SW 1271 (cell line): ENCODE data around the gene TCF7L1.
A peak's percentile ranks its signal among the peaks of the same experiment; 100 is the strongest.
"Not testable (repeated sequence)": the region's sequence is repeated elsewhere in the genome, so short reads cannot be mapped to it uniquely, and the experiment has no call there.

Source experiments
- DNase-seq, 2 experiments: peaks; one replicate each; lab custom pipeline; 2025; lab: John Stamatoyannopoulos, UW

The TCF7L1 gene

GRCh38 chr2:85326406-85327159, 193.4 kb downstream of the TCF7L1 start:
- DNase-seq, result no peak

DNA sequence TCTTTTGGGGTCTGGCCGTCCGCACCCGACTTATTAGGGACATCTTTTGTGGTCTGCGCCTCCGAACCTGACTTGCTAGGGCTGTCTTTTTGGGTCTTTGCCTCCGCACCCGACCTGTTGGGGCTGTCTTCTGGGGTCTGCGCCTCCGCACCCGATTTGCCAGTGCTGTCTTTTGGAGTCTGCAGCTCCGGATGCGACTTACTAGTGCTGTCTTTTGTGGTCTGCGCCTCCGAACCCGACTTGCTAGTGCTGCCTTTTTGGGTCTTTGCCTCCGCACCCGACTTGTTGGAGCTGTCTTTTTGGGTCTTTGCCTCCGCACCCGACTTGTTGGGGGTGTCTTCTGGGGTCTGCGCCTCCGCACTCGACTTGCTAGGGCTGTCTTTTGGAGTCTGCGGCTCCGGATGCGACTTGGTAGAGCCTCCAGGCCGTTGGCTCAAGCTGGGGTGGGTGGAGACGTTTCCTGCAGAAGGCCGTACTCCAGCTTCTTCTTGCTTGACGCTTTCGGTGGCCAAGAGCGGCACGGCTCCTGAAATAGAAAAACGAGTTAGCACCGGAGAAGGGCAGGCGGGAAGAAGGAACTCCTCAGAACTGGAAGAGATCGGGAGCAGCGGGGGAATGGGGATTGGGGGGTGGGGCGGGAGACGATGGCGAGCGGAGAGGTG, 194.1 kb downstream of the TCF7L1 start:
- DNase-seq, result no peak

DNA sequence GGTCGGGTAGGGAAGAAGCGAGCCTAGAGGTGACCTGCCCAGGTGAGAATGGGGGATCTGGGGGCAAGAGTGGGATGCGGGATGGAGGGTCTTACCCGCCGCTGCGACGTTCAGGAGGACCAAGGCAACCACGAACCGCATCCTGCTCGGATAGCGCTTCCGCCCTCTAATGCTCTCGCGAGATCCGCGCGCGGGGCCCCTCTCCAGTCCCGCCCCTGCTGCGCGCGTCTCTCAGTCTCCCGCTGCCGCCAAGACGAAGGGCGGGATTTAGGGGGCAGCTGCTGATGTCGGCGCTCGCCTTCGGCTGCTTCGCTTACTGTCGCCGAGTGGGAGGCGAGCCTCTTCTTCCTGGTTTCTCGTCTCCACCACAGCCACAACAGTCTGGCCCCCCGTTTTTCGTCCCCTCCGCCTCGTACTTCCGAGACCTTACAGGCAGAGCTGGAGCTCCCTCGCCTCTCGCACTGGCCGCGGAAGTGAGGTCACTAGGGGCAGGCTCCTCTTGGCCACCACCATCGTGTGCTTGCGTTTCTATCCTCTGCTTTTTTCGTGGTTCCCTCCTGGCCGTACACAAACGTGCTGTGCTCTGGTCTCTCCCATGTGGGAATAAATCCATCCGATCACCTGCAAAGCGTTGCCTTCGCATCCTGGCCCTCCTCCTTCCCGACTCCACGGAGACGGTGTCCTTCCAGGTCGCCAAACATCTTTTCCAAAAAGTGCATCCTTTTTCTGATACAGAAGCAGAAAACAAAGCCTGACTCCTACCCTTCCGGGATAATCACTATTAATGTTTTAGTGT, 194.8 kb downstream of the TCF7L1 start, which contains the start of gene TGOLN2:
Gene TGOLN2, minus strand, starts transcription at position 168 of the 796 bp plus-strand sequence. Its CDS starts 27 bp downstream, at position 141.
- peak; percentile 77 to 85 for DNase-seq

DNA sequence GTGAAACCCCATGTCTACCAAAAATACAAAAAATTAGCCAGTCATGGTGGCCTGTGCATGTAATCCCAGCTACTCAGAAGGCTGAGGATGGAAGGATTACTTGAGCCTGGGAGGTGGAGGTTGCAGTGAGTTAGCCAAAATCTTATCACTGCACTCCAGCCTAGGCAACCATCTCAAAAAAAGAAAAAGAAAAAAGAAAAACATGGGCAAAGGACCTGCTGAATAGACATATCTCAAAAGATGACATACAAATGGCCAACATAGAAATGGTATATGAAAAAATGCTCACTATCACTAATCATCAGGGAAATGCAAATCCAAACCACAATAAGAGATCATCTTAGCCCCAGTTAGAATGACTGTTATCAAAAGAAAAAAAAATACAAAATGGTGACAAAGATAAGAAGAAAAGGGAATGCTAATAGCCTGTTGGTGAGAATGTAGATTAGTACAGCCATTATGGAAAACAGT, 196.0 kb downstream of the TCF7L1 start:
- no peak for DNase-seq

DNA sequence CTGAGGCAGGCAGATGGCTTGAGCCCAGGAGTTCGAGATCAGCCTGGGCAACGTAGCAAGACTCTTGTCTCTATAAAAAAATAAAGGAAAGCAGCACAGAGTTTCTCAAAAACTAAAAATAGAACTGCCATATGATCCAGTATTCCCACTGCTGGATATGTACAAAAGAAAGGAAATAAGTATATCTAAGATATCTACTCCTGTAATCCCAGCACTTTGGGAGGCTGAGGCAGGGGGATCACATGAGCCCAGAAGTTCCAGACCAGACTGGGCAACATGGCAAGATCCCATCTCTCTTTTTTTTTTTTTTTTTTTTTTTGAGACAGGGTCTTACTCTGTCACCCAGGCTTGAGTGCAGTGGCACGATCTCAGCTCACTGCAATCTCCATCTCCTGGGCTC, 196.5 kb downstream of the TCF7L1 start:
- DNase-seq, result not testable (repeated sequence)

DNA sequence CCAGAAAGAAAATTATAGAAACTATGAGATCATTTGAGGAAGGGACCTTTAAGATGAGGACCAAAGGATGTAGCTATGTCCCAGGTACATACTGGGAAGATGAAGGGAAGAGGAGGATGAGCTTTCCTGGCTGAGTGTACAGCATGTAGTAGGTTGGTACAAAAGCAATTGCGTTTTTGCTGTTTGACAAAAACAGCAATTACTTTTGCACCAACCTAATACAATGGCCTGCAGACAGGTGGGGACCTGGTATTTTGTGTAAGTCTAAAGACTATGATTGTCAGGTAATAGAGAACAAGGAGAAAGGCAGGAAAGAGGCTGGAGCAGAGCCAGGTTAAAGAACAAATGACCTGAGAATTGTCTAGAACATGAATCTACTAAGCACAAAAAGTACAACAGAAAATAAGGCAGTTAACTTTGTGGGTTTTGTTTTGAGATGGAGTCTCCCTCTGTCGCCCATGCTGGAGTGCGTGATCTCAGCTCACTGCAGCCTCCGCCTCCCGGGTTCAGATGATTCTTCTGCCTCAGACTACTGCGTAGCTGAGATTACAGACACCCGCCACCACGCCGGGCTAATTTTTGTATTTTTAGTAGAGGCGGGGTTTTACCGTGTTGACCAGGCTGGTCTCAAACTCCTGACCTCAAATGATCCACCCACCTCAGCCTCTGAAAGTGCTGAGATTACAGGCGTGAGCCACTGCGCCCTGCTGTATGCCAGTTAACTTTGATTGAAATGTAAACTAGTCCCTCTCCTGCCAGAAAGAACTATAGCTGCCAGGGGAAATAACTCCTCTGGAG, 197.8 kb downstream of the TCF7L1 start:
- DNase-seq, result no peak

DNA sequence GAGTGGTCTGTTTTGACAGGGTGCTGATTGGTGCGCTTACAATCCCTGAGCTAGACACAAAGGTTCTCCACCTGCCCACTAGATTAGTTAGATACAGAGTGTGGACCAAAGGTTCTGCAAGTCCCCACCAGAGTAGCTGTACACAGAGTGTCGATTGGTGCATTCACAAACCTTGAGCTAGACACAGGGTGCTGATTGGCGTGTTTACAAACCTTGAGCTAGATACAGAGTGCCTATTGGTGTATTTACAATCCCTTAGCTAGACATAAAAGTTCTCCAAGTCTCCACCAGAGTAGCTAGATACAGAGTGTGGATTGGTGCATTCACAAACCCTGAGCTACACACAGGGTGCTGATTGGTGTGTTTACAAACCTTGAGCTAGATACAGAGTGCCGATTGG, 200.7 kb downstream of the TCF7L1 start:
- DNase-seq, result not testable (repeated sequence)

- DNase-seq, result no peak
Measured at GRCh38 chr2:85334928-85335327, 201.7 kb downstream of the TCF7L1 start.

DNA sequence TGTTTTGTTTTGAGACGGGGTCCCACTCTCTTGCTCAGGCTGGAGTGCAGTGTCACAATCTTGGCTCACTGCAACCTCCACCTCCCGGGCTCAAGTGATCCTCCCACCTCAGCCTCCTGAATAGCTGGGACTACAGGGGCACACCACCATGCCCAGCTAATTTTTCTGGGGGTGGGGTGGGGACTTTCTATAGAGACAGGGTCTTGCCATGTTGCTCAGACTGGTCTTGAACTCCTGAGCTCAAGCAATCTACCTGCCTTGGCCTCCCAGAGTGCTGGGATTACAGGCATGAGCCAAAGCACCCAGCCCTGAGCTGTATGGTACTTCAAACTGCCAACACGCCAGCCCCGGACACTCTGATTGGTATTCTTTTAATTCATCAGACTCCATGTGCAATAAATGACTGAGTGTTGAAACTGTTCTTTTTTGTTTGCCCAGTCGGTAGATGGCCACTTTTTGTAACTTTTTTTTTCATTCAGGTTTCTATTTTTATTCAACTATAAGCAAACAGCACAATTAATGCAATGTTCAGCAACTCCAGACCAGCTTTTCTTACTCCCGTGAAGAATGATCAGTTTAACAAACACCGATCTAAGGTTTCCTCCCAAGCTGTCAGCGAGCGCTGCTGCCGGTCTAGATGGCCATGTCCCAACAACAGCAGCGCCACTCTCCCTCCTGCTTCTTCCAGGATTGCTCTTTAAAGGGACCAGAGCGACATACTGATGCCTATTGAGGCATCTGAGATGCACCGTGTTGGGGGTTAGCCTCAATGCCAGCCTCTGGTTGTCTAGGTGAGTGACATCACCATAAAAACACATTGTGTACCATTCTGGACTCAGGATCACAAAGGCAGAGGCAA, 207.1 kb downstream of the TCF7L1 start:
- no peak for DNase-seq

- DNase-seq, result no peak
Measured at GRCh38 chr2:85341269-85342029, 208.3 kb downstream of the TCF7L1 start.

GRCh38 chr2:85342156-85342555, 209.0 kb downstream of the TCF7L1 start:
- no peak for DNase-seq

- not testable (repeated sequence) for DNase-seq
Measured at GRCh38 chr2:85343207-85343895, 210.2 kb downstream of the TCF7L1 start.

DNA sequence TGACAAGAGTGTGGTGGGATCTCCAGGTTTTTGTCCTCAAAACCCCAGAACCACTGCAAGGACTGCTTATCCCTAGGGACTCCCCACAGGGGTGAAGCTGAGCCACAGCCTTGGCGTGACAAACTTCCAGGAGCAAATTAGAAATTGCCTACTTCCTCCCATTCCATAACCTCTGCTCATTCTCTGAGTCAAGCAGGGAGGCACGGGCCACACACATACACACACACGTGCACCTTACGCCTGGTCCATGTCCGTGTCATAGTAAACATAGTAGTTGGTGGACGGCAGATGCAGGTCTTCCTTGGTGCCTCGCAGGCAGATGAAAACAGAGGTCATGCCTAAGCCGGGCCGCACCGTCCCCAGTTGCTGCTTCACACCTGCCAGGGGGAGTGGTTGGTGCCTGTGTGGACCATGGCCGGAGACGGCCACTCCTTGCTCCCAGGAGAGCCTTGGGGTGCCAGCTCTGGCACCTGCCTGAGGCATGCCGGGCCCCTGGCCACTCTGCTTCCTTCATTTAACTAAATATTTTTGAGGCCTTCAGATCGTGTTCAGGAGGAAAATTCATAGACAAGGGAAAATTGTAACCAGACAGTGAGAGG, 211.3 kb downstream of the TCF7L1 start:
- DNase-seq, result no peak

GRCh38 chr2:85347599-85347998, 214.4 kb downstream of the TCF7L1 start:
- no peak for DNase-seq

GRCh38 chr2:85353876-85354285, 220.7 kb downstream of the TCF7L1 start:
- no peak for DNase-seq

DNA sequence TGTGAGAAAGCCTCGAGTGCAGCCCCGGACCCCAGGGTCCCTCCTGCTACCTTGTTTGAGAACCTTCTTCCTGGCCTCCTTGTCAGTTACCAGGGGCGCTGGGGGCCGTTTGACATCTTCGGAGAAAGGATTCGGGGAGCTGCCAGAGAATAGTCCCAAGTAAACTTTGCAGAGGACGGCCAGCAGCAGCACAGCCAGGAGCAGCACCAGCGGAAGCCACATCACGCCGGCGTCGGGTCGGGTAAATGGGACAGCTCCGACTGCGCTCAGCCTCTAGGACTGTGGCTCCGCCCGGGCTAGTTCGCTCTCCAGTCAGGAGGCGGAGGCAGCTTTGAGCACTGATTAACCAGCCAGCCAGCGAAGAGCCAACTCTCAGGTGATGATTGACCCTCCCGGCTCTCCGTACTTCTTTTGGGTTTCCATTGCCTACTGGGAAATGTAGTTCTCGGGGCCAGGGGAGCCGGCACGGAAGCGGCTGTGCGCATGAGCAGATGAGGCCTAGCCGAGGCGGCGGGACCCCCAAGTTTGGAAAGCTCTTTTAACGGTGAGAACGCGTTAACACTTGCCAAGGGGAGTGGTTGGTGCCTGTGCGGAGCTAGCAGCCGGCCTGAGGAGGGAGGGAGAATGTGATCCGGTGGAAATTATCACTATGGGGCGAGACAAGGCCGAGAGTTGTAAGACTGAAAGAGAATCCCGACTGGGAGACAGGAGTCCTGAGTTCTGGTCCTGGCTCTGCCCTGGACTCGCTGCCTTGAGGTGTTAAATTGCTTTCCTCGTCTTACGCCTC, 221.3 kb downstream of the TCF7L1 start, which contains the start of the genes ELMOD3 and RETSAT:
Gene ELMOD3, plus strand, starts transcription at position 484 of the 787 bp plus-strand sequence. CDS start 2,430 bp downstream, outside the sequence.
Gene RETSAT, minus strand, starts transcription at position 243 of the 787 bp plus-strand sequence. Its CDS starts 21 bp downstream, at position 222.
- DNase-seq, result peak; percentile 96 to 99

DNA sequence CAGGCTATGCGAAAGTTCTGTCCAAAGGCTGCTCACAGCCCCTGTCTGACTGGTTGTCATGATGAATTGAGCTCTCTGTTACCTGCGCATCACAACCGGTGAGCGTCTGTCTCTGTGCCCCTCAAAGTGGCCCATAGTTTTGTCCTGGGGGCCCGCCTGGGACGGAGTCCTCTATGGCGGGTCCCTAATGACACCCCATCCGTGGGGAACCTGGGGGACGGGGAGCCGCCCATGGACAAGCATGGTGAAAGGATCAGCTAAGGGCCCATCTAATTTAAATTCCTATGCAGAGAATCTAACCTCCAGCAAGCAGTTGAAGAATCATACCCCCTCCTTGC, 221.8 kb downstream of the TCF7L1 start:
- no peak for DNase-seq

GRCh38 chr2:85355521-85355920, 222.3 kb downstream of the TCF7L1 start:
- DNase-seq, result no peak
